H1 (cell line): ENCODE results near the gene OVCA2. TPM values are rescaled to one million over a fixed set of nuclear protein-coding genes. Genes with fewer than 3 reads are reported as not detected.
A peak's percentile ranks its signal among the peaks of the same experiment; 100 is the strongest.

Experiments
- CTCF ChIA-PET: fragments of 300-600 bp; sonication (Branson Sonifier 250); formaldehyde crosslinking; loops from one replicate; lab custom pipeline; 2021; ENCODE audit not compliant: partially characterized antibody; lab: Charles Lee
- POLR2A ChIA-PET: fragments of 300-600 bp; sonication (Branson Sonifier 250); formaldehyde crosslinking; loops from one replicate; lab custom pipeline; 2021; ENCODE audit warnings: inconsistent platforms; ENCODE audit not compliant: partially characterized antibody; lab: Charles Lee
- DNase-seq, 2 experiments: peaks; one replicate each; pipeline versions ENCODE4 v3.0.0 to v3.0.0-alpha.2; 2010 to 2022; ENCODE audit warnings: low spot score in 2 of 2, low read depth in 1 of 2, mixed read lengths in 1 of 2
- FAIRE-seq: peaks from 2 replicates; lab custom pipeline; 2011; peaks lifted over from hg19 to GRCh38; lab: Jason Lieb, UNC
- H2AFZ ChIP-seq: 2 replicates; pipeline ENCODE4 v1.8.1; 2012; ENCODE audit warnings: low read length, inconsistent platforms
- H2AK5ac ChIP-seq: 2 replicates; pipeline ENCODE4 v1.6.1; 2013; ENCODE audit warnings: low read depth, low read length
- H2BK120ac ChIP-seq: replicated peaks from 2 replicates; pipeline ENCODE3; 2013; ENCODE audit warnings: low read depth, low read length, inconsistent platforms
- H2BK12ac ChIP-seq: 2 replicates; pipeline ENCODE4 v1.6.1; 2013; ENCODE audit warnings: low read depth, low read length
- H2BK15ac ChIP-seq: 2 replicates; pipeline ENCODE4 v1.6.1; 2013; ENCODE audit warnings: low read length
- H2BK20ac ChIP-seq: 2 replicates; pipeline ENCODE4 v1.6.1; 2013; ENCODE audit warnings: low read length
- H2BK5ac ChIP-seq: 2 replicates; pipeline ENCODE4 v1.6.1; 2013; ENCODE audit warnings: low read depth, low read length
- H3K14ac ChIP-seq: 2 replicates; pipeline ENCODE4 v1.6.1; 2013; ENCODE audit warnings: inconsistent platforms; ENCODE audit not compliant: insufficient read length
- H3K18ac ChIP-seq: 2 replicates; pipeline ENCODE4 v1.6.1; 2013; ENCODE audit warnings: low read length; ENCODE audit errors: extremely low read depth
- H3K23ac ChIP-seq: 2 replicates; pipeline ENCODE4 v1.6.1; 2013; ENCODE audit warnings: inconsistent platforms; ENCODE audit not compliant: insufficient read length
- H3K23me2 ChIP-seq: 2 replicates; pipeline ENCODE4 v1.6.1; 2013; ENCODE audit warnings: low read depth, low read length
- H3K27ac ChIP-seq: 2 replicates; pipeline ENCODE4 v1.6.1; 2011; ENCODE audit warnings: low read depth, low read length, inconsistent platforms
- H3K27me3 ChIP-seq, 4 experiments: replicated peaks in 1 of 4; 1 replicate in 1 of 4; 2 replicates in 3 of 4; pipeline versions ENCODE4 v1.6.1 to v1.8.1; 2011 to 2013; ENCODE audit warnings: low read length in 3 of 4, mild to moderate bottlenecking in 3 of 4, inconsistent platforms in 2 of 4, mixed read lengths in 2 of 4, moderate library complexity in 1 of 4; ENCODE audit not compliant: control insufficient read depth in 3 of 4, insufficient read depth in 3 of 4; ENCODE audit errors: extremely low read depth in 1 of 4
- H3K36me3 ChIP-seq, 4 experiments: 2 replicates each; pipeline versions ENCODE4 v1.6.1 to v1.8.1; 2011 to 2013; ENCODE audit warnings: mild to moderate bottlenecking in 4 of 4, low read length in 3 of 4, moderate library complexity in 2 of 4, control low read depth in 1 of 4, inconsistent platforms in 1 of 4; ENCODE audit not compliant: insufficient read depth in 4 of 4, control insufficient read depth in 2 of 4
- H3K4ac ChIP-seq: replicated peaks from 2 replicates; pipeline ENCODE3; 2013; ENCODE audit warnings: low read length, low read depth, mixed read lengths, inconsistent platforms; ENCODE audit not compliant: insufficient read length
- H3K4me1 ChIP-seq, 4 experiments: replicated peaks in 1 of 4; 1 replicate in 1 of 4; 2 replicates in 3 of 4; pipeline versions ENCODE4 v1.6.1 to v1.8.1; 2011 to 2013; ENCODE audit warnings: low read length in 3 of 4, inconsistent platforms in 2 of 4, mixed read lengths in 1 of 4; ENCODE audit not compliant: insufficient read depth in 4 of 4, control insufficient read depth in 3 of 4
- H3K4me2 ChIP-seq, 2 experiments: 2 replicates each; pipeline versions ENCODE4 v1.6.1 to v1.8.1; 2011 to 2013; ENCODE audit warnings: low read depth in 2 of 2, low read length in 2 of 2, control low read depth in 1 of 2, inconsistent platforms in 1 of 2, mild to moderate bottlenecking in 1 of 2; ENCODE audit not compliant: insufficient read depth in 1 of 2
- H3K4me3 ChIP-seq, 4 experiments: fragments of 200-600, 300-600 bp in 1 of 4; sonication (generic), shearing (Covaris generic), sonication (Bioruptor Twin) in 1 of 4; 2 replicates each; pipeline versions ENCODE4 v1.5.1 to v1.8.1; 2011 to 2016; ENCODE audit warnings: low read length in 4 of 4, low read depth in 3 of 4, control low read depth in 2 of 4, inconsistent platforms in 2 of 4, mild to moderate bottlenecking in 2 of 4, mixed read lengths in 1 of 4, moderate library complexity in 1 of 4; ENCODE audit not compliant: insufficient read depth in 2 of 4; ENCODE audit errors: extremely low read depth in 1 of 4
- H3K56ac ChIP-seq: replicated peaks from 2 replicates; pipeline ENCODE3; 2013; ENCODE audit warnings: low read depth, mild to moderate bottlenecking, mixed read lengths, low read length, inconsistent platforms; ENCODE audit not compliant: insufficient read length
- H3K79me1 ChIP-seq: 2 replicates; pipeline ENCODE4 v1.6.1; 2013; ENCODE audit warnings: low read depth, low read length, control low read depth
- H3K79me2 ChIP-seq, 2 experiments: 2 replicates each; pipeline versions ENCODE4 v1.6.1 to v1.8.1; 2012 to 2013; ENCODE audit warnings: low read length in 2 of 2, mild to moderate bottlenecking in 2 of 2, inconsistent platforms in 1 of 2; ENCODE audit not compliant: insufficient read depth in 2 of 2, control insufficient read depth in 1 of 2
- H3K9ac ChIP-seq, 4 experiments: replicated peaks in 1 of 4; 1 replicate in 1 of 4; 2 replicates in 3 of 4; pipeline versions ENCODE4 v1.6.1 to v1.8.1; 2011 to 2013; ENCODE audit warnings: low read depth in 3 of 4, low read length in 3 of 4, control low read depth in 2 of 4, mild to moderate bottlenecking in 2 of 4, moderate library complexity in 2 of 4, inconsistent platforms in 1 of 4; ENCODE audit errors: extremely low read depth in 1 of 4
- H3K9me3 ChIP-seq, 2 experiments: 2 replicates each; pipeline versions ENCODE4 v1.6.1 to v1.8.1; 2012 to 2013; ENCODE audit warnings: mild to moderate bottlenecking in 2 of 2, moderate library complexity in 2 of 2, control low read depth in 1 of 2, inconsistent platforms in 1 of 2, low read depth in 1 of 2, low read length in 1 of 2, mixed read lengths in 1 of 2; ENCODE audit not compliant: insufficient read depth in 2 of 2
- H4K20me1 ChIP-seq, 2 experiments: replicated peaks in 1 of 2; 2 replicates each; pipeline versions ENCODE3 to v1.8.1; 2011 to 2013; ENCODE audit warnings: inconsistent platforms in 2 of 2, low read length in 2 of 2, mild to moderate bottlenecking in 1 of 2; ENCODE audit not compliant: insufficient read depth in 2 of 2, control insufficient read depth in 1 of 2
- H4K5ac ChIP-seq: 2 replicates; pipeline ENCODE4 v1.6.1; 2013; ENCODE audit warnings: low read length, low read depth, mixed read lengths, inconsistent platforms; ENCODE audit not compliant: insufficient read length
- H4K8ac ChIP-seq: 2 replicates; pipeline ENCODE4 v1.8.0; 2013; ENCODE audit warnings: mild to moderate bottlenecking, moderate library complexity, low read length, inconsistent platforms; ENCODE audit not compliant: insufficient read depth; ENCODE audit errors: extremely low read depth
- H4K91ac ChIP-seq: replicated peaks from 2 replicates; pipeline ENCODE3; 2013; ENCODE audit warnings: low read length, mixed read lengths, inconsistent platforms; ENCODE audit not compliant: insufficient read length
- BCL11A ChIP-seq, 2 experiments: IDR thresholded peaks; one replicate each; pipeline ENCODE4 v1.6.1; 2011; ENCODE audit warnings: low read depth in 2 of 2, low read length in 2 of 2, mild to moderate bottlenecking in 2 of 2
- CTCF ChIP-seq, 3 experiments: IDR thresholded peaks; 1 replicate in 2 of 3; 2 replicates in 1 of 3; pipeline versions ENCODE4 v1.5.1 to v1.6.1; 2011; ENCODE audit warnings: low read length in 3 of 3, mild to moderate bottlenecking in 3 of 3, inconsistent platforms in 2 of 3, low read depth in 1 of 3, moderate library complexity in 1 of 3; ENCODE audit not compliant: insufficient read depth in 1 of 3; ENCODE audit errors: control extremely low read depth in 1 of 3
- POLR2A ChIP-seq, 2 experiments: IDR thresholded peaks; 1 replicate in 1 of 2; 2 replicates in 1 of 2; pipeline ENCODE4 v1.6.1; 2011; ENCODE audit warnings: low read depth in 2 of 2, low read length in 2 of 2, mild to moderate bottlenecking in 2 of 2; ENCODE audit errors: control extremely low read depth in 1 of 2
- POU5F1 ChIP-seq: IDR thresholded peaks from 2 replicates; pipeline ENCODE4 v1.6.1; 2011; ENCODE audit warnings: low read depth, mild to moderate bottlenecking, low read length, moderate library complexity
- RAD21 ChIP-seq, 2 experiments: IDR thresholded peaks in 1 of 2; conservative IDR thresholded peaks in 1 of 2; 2 replicates each; pipeline ENCODE4 v1.6.1; 2011; ENCODE audit warnings: low read depth in 2 of 2, low read length in 2 of 2, improper control_type of control experiment in 1 of 2, inconsistent platforms in 1 of 2, mild to moderate bottlenecking in 1 of 2, moderate library complexity in 1 of 2
- TCF12 ChIP-seq: IDR thresholded peaks from 2 replicates; pipeline ENCODE4 v1.6.1; 2011; ENCODE audit warnings: low read depth, mild to moderate bottlenecking, low read length
- TEAD4 ChIP-seq: IDR thresholded peaks from 2 replicates; pipeline ENCODE4 v1.6.1; 2012; ENCODE audit warnings: low read depth, low read length, inconsistent platforms, mixed read lengths
- USF2 ChIP-seq: IDR thresholded peaks from 2 replicates; pipeline ENCODE4 v1.6.1; 2011; ENCODE audit warnings: low read length, improper control_type of control experiment
- WGBS, 2 experiments: shearing (Covaris generic) in 1 of 2; methylation state at CpG; one replicate each; pipeline versions ENCODE4 v1.1.6 to v1.1.7; 2013 to 2015; ENCODE audit warnings: low lambda C conversion rate in 2 of 2, mixed read lengths in 2 of 2, inconsistent platforms in 1 of 2, low coverage in 1 of 2, missing lambda C conversion rate in 1 of 2; ENCODE audit not compliant: insufficient replicate concordance in 2 of 2, insufficient coverage in 1 of 2, insufficient read length in 1 of 2; ENCODE audit errors: extremely low coverage in 1 of 2, missing lambda C conversion rate in 1 of 2; 5-methylcytosine and 5-hydroxymethylcytosine counted together
- polyA plus RNA-seq, 7 experiments: library from polyadenylated mRNA; depleted of rRNA in 3 of 7; stranded (reverse) in 5 of 7; unstranded in 2 of 7; fragments of >200 nt in 5 of 7; fragments of 200-250 nt in 2 of 7; gene quantifications; 1 replicate in 5 of 7; 2 replicates in 1 of 7; 4 replicates in 1 of 7; pipeline versions ENCODE4 v1.2.1 to v1.2.3, GENCODE V29; 2011 to 2013; ENCODE audit warnings: missing spikeins in 2 of 7, mixed read lengths in 2 of 7
- total RNA-seq: library from RNA; stranded (reverse); fragmentation: NEBNext Ultra II Directional; extraction: Animal tissue kit (Norgen Biotek cat#: 25700); gene quantifications from 2 replicates; pipeline ENCODE4 v1.2.1, GENCODE V29; 2021

The OVCA2 gene
- total and polyA plus RNA-seq, 2 of the 8 experiments (the other 6 are each of a cell fraction or from before 2014, with no cell fraction given), result 15.3 to 37.0 TPM

DNA sequence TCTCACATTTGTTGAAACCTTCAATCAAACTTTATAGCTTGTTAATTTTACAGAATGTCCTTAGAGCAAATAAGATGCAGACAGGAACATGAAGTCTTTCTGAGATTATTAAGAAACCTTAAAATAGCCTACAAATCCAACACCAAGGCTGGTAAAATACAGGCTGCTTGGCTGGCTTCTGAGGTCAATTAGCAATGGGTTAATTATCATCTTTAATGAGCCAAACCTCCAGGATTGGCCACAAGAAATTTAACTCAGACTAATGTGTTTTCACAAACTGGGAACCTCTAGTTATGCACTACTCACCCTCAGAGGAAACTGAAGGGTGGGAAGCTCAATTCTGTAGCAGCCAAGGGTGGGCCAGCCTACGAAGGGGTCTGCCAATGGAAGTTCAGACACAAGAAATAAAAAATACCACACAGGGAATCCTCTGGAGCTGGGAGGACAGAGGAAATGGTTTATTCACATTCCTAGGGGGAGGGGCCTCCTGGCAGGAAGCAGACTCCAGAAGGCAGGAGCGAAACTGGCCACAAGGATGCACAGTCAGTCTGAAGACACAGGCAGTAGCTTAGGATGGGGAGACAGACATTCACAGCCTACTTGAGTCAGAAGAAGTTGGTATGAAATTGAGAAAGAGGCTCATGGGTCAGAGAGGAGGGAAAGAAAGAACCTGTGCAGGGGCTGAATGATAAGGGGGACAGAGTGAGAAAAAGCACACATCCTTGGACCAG is 49.1 kb downstream of the OVCA2 start:
- Histone ChIP-seq H2BK120ac (no peak overlapping the region), H4K8ac (no peak overlapping the region), H3K9me3 (no peaks in the 10 kb centered on the region), H2BK5ac (peak overlapping the region; percentile 40; the same call in 1 of the 2 replicates), H3K27ac (no peak overlapping the region), H3K4me3 (no peak overlapping the region), H2AK5ac (no peak overlapping the region), H3K79me2 (no peaks in the 10 kb centered on the region), H4K91ac (no peak overlapping the region), H3K23ac (no peak overlapping the region), H2AFZ (no peak overlapping the region), H3K14ac (no peak overlapping the region), H2BK20ac (no peak overlapping the region), H3K27me3 (no peaks in the 10 kb centered on the region), H2BK12ac (no peak overlapping the region), H3K18ac (peak overlapping the region; percentile 20; the same call in 1 of the 2 replicates), H2BK15ac (no peak overlapping the region), H3K23me2 (no peaks in the 10 kb centered on the region), H3K4me1 (peaks cover 2 to 19% (median 7%) of the 10 kb centered on the region in 4 experiments), H3K56ac (no peak overlapping the region), H4K5ac (no peak overlapping the region), H4K20me1 (peaks cover 0 to 8% of the 10 kb centered on the region in 2 experiments), H3K36me3 (no peaks in the 10 kb centered on the region), H3K9ac (no peak overlapping the region), H3K4me2 (no peak overlapping the region), H3K4ac (no peak overlapping the region), H3K79me1 (no peaks in the 10 kb centered on the region)
- ChIA-PET POLR2A (interaction anchor here (0.7 to 1.2 kb wide), 3 partner anchors 28 to 99 kb away, joined by 3 to 4 read pairs (median 3); no protein-coding TSS in a partner anchor), CTCF (interaction anchor here (0.7 to 3.4 kb wide), 21 partner anchors 10 to 207 kb away, joined by 3 to 23 read pairs (median 4); no protein-coding TSS in a partner anchor)
- WGBS, 2 experiments, result 67% methylated on average over 2 of the region's 2 CpGs; no CpG with 5 or more reads in 1 of the 2 experiments
- DNase-seq (peak in 1 of 2 experiments; percentile 58), FAIRE-seq (no peak)
- TF ChIP-seq TCF12 (no peak), RAD21 (IDR thresholded peaks at IDR 0.05 in 1 of 2, conservative IDR thresholded peaks at IDR 0.05 in 1 of 2; ENCODE audit: low read depth in 2 of 2, low read length in 2 of 2) (peak; percentile 9 to 18; a peak in 2 of 4 replicates), CTCF (IDR thresholded peaks at IDR 0.05; ENCODE audit: control extremely low read depth in 1 of 3, insufficient read depth in 1 of 3, low read depth in 1 of 3, low read length in 3 of 3) (peak in 2 of 3 experiments; percentile 33 to 42; a peak in 2 of 4 replicates), POLR2A (IDR thresholded peaks at IDR 0.05; ENCODE audit: control extremely low read depth in 1 of 2, low read depth in 2 of 2, low read length in 2 of 2) (no peak), BCL11A (IDR thresholded peaks at IDR 0.05; ENCODE audit: low read depth in 2 of 2, low read length in 2 of 2) (no peak), USF2 (no peak), TEAD4 (peak; percentile 94), POU5F1 (no peak)
